ENCODE data around the gene ANKRD23.
A peak's percentile ranks its signal among the peaks of the same experiment; 100 is the strongest.

The ANKRD23 gene

DNA sequence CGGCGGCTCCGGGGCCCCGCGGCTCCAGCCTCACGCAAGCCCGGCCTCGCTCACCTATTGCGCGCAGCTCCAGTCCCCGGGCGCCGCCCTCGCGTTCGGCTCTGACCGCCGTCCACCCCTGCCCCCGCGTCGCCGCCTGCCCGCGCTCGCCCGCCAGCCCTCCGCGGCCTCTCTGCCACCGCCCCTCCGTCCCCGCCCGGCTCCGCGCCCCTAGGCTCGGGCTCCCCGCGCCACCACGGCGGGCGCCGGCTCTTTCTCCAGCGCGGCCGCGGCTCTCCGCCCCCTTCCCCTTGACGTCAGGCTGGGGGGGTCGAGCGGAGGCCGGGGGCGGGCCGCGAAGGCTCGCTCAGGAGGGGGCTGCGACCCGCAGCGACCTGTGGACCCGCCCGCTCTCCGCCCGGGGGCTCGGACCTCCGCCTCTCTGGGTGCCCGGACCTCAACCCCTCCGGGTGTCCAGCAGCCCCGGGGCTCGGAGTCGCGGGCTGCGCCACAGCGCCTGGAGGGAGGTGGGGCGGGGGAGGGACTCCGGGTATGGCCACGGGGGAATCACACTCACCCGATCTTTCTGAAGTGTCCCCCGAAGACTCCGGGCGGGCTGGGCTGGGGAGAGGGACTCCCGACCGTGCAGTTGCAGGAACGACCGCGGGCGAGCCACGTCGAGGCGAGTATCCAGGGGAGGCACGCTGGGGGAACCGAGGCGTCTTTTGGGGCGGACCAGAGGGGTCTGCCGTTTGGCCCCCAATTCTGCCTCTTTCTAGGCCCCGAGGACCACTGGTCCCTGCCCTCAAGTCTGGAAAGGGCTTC is 26.2 kb upstream of the ANKRD23 start, which contains the start of gene SEMA4C:
Gene SEMA4C, minus strand, starts transcription at position 259 of the 804 bp plus-strand sequence. CDS start 2,194 bp downstream, outside the sequence.
- Histone ChIP-seq H3K4me1 (ENCODE audit: control insufficient read depth, insufficient read depth, low read length, poor library complexity, severe bottlenecking) (peaks cover 45% of the 10 kb centered on the region), H3K36me3 (ENCODE audit: control insufficient read depth, insufficient read depth, low read length) (peaks cover 19% of the 10 kb centered on the region), H3K27me3 (replicated peaks; ENCODE audit: control insufficient read depth, insufficient read depth, low read length, poor library complexity, severe bottlenecking) (no peaks in the 10 kb centered on the region), H3K9me3 (ENCODE audit: control insufficient read depth, low read length) (no peaks in the 10 kb centered on the region), H3K27ac (ENCODE audit: insufficient read depth, low read length, poor library complexity, severe bottlenecking) (peak within 1 kb of the TSS; percentile 81), H3K4me3 (ENCODE audit: insufficient read depth, low read depth, low read length, poor library complexity, severe bottlenecking) (peak within 1 kb of the TSS; percentile 96)
- DNase-seq: peak; percentile 48 to 52 (median 52)

DNA sequence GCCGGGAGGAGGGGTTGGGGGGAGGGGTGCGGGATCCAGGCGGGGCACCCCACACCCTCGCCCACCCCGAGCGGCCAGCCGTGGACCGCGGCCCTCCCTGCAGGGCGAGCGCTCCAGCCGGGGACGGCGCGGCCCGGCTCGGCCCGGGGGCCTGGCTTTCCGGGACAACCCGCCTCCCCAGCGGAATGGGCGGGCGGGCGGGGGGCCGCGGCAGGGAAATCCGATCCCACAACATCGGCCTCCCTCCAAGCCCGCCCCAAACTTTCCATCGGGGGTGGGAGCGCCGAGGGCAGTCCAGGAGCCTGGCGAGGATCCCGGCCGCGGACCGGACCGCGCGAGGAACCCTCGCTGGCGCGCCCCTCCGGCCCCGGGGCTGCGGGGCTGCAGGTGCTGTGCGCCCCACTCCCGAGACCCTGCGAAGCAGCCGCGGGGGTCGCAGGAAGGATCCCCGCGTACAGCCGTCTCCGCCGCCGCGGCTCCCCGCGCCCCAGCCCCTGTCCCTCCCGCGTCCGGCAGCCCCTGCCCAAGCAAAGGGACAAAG is 25.5 kb upstream of the ANKRD23 start:
- H3K9me3 ChIP-seq (ENCODE audit: control insufficient read depth, low read length): no peaks in the 10 kb centered on the region
- peaks cover 26% of the 10 kb centered on the region for H3K36me3 ChIP-seq (ENCODE audit: control insufficient read depth, insufficient read depth, low read length)
- peak overlapping the region; percentile 96 for H3K4me3 ChIP-seq (ENCODE audit: insufficient read depth, low read depth, low read length, poor library complexity, severe bottlenecking)
- no peak for DNase-seq
- peaks cover 44% of the 10 kb centered on the region for H3K4me1 ChIP-seq (ENCODE audit: control insufficient read depth, insufficient read depth, low read length, poor library complexity, severe bottlenecking)
- peak overlapping the region; percentile 81 for H3K27ac ChIP-seq (ENCODE audit: insufficient read depth, low read length, poor library complexity, severe bottlenecking)
- H3K27me3 ChIP-seq (replicated peaks; ENCODE audit: control insufficient read depth, insufficient read depth, low read length, poor library complexity, severe bottlenecking): no peaks in the 10 kb centered on the region

DNA sequence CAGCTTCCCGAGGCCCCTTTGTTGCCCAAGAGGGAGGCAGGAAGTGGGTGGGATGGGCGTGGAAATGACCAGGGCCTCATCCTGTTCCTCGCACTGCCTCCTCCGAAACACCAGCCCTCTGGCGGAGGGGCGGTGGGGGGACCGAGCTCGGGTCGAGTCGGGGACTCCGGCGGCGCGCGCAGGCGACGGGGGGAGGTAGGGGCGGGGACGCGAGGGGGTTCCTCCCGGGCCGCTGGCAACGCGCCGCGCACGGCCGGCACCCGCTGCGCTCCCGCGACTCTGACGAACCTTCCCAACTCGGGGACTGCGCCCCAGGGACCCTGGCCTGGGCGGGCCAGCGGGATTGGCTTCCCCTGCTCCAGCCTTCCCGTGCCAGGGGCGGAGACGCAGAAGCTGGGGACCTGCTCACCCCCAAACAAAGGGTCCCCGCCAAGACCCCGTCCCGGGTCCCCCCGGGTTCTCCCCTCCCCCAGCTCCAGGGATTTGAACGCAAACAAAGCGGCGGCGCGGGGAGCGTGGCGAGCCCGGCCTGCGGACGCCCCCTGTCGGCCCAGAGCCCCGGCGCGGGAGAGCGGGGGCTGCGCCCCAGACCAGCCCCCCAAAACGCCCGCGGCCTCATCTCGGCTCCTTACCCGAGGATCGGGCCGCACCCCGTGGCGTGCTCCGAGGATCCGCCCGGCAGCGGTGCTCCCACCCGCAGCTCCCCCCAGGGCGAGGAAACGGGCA is 24.9 kb upstream of the ANKRD23 start:
- DNase-seq: peak; percentile 26 to 53 (median 35)
- Histone ChIP-seq H3K27me3 (replicated peaks; ENCODE audit: control insufficient read depth, insufficient read depth, low read length, poor library complexity, severe bottlenecking) (no peaks in the 10 kb centered on the region), H3K9me3 (ENCODE audit: control insufficient read depth, low read length) (no peaks in the 10 kb centered on the region), H3K27ac (ENCODE audit: insufficient read depth, low read length, poor library complexity, severe bottlenecking) (peak overlapping the region; percentile 81), H3K36me3 (ENCODE audit: control insufficient read depth, insufficient read depth, low read length) (peaks cover 32% of the 10 kb centered on the region), H3K4me3 (ENCODE audit: insufficient read depth, low read depth, low read length, poor library complexity, severe bottlenecking) (peak overlapping the region; percentile 96), H3K4me1 (ENCODE audit: control insufficient read depth, insufficient read depth, low read length, poor library complexity, severe bottlenecking) (peaks cover 41% of the 10 kb centered on the region)

DNA sequence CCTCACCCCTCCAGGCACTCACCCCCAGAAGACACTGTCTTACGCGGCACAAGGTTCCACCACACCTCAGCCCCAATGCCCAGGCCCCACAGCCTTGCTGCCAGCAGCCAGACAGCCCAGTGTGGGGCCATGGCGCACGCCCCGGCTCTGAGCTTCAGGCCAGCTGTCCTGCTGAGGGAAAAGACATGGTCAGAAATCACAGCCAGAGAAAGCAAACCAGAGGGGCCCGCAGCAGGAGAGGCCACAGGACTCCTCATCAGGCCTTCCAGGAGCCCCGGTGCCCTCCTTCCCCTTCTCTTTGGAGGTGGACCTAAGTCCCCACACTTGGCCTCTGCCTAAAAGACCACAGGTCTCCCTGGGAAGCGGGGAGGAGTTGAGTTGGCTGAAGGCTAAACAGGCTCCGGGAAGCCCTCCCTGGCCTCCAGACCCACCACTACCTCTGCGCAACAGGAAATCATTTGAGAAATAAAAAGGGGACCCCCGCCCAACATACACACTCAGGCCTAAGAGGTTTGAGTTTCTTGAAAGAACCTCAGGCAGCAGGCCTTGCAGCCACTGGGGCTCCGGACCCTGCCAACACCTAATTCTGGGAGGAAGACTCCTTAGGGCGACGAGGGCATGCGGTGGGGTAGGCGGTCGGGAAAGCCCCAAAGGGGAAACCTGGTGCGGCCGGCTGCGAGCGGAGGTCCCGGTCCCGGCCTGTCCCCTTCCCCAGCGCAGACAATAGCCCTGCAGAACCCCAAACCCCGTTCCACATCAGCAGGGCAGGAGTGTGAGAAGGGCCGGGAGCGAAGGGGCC is 24.1 kb upstream of the ANKRD23 start:
- H3K36me3 ChIP-seq (ENCODE audit: control insufficient read depth, insufficient read depth, low read length): peaks cover 39% of the 10 kb centered on the region
- peaks cover 35% of the 10 kb centered on the region for H3K4me1 ChIP-seq (ENCODE audit: control insufficient read depth, insufficient read depth, low read length, poor library complexity, severe bottlenecking)
- no peaks in the 10 kb centered on the region for H3K9me3 ChIP-seq (ENCODE audit: control insufficient read depth, low read length)
- peak overlapping the region; percentile 81 for H3K27ac ChIP-seq (ENCODE audit: insufficient read depth, low read length, poor library complexity, severe bottlenecking)
- H3K4me3 ChIP-seq (ENCODE audit: insufficient read depth, low read depth, low read length, poor library complexity, severe bottlenecking): peak overlapping the region; percentile 96
- DNase-seq: peak in 1 of 3 donors; percentile 23
- H3K27me3 ChIP-seq (replicated peaks; ENCODE audit: control insufficient read depth, insufficient read depth, low read length, poor library complexity, severe bottlenecking): no peaks in the 10 kb centered on the region

DNA sequence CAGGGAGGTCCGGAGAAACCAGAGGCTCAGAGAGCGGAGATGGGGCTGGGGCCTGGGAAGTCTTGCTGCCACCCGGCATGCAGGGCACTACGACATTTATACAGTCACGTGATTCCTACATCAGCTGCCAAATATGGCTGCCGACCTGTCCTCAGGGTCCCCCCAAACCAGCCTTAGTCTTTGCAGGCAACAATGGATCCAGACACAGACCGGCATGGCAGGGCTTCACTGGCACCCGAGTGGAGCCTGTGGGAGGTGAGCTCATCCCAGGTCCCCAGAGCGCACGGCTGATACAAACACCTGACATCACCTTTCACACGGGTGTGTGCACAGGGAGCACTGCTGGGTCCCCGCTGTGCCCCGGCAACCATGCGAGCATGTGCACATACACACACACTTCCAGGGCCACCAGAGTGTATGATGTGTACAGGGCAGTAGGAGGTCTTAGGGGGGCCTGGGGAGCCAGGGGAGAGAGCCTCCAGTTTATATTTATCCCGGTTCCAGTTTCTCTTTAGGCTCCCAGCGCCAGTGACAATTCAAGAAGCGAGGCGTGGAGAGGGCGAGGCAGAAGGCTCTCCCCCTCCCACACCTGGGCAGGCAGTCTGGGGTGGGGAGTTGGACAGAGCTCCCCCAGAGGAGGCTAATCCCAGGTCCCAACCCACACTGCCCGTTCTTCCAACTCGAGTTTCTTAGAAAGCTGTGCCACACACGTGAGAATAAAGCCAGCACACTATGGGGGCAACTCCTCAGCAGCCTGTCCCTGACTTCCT is 23.4 kb upstream of the ANKRD23 start:
- DNase-seq: no peak
- Histone ChIP-seq H3K4me3 (ENCODE audit: insufficient read depth, low read depth, low read length, poor library complexity, severe bottlenecking) (peak overlapping the region; percentile 96), H3K27me3 (replicated peaks; ENCODE audit: control insufficient read depth, insufficient read depth, low read length, poor library complexity, severe bottlenecking) (no peaks in the 10 kb centered on the region), H3K36me3 (ENCODE audit: control insufficient read depth, insufficient read depth, low read length) (peaks cover 43% of the 10 kb centered on the region), H3K9me3 (ENCODE audit: control insufficient read depth, low read length) (no peaks in the 10 kb centered on the region), H3K27ac (ENCODE audit: insufficient read depth, low read length, poor library complexity, severe bottlenecking) (peak overlapping the region; percentile 81), H3K4me1 (ENCODE audit: control insufficient read depth, insufficient read depth, low read length, poor library complexity, severe bottlenecking) (peaks cover 33% of the 10 kb centered on the region)

DNA sequence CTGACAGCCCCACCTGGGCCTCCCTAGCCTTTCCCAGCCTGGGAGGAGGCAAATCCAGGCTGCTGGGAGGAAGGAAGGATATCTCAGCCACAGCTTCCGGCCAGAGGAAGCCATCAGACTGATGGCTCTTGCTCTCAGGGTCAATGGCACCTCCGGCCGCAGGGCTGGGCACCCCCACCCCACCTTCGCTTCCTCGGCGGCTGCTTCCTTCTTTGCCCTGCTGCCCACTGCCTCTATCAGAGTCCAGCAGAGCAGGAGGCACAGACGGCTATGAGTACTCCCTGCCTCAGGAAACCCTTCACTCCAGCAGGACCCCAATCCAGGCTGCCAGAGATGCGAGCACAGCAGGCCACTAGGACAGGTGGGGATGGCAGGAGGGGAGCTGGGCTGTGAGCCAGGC is 22.8 kb upstream of the ANKRD23 start:
- no peak overlapping the region for H3K4me3 ChIP-seq (ENCODE audit: insufficient read depth, low read depth, low read length, poor library complexity, severe bottlenecking)
- no peaks in the 10 kb centered on the region for H3K27me3 ChIP-seq (replicated peaks; ENCODE audit: control insufficient read depth, insufficient read depth, low read length, poor library complexity, severe bottlenecking)
- H3K9me3 ChIP-seq (ENCODE audit: control insufficient read depth, low read length): no peaks in the 10 kb centered on the region
- peaks cover 49% of the 10 kb centered on the region for H3K36me3 ChIP-seq (ENCODE audit: control insufficient read depth, insufficient read depth, low read length)
- no peak for DNase-seq
- peak overlapping the region; percentile 2 for H3K27ac ChIP-seq (ENCODE audit: insufficient read depth, low read length, poor library complexity, severe bottlenecking)
- peaks cover 33% of the 10 kb centered on the region for H3K4me1 ChIP-seq (ENCODE audit: control insufficient read depth, insufficient read depth, low read length, poor library complexity, severe bottlenecking)

DNA sequence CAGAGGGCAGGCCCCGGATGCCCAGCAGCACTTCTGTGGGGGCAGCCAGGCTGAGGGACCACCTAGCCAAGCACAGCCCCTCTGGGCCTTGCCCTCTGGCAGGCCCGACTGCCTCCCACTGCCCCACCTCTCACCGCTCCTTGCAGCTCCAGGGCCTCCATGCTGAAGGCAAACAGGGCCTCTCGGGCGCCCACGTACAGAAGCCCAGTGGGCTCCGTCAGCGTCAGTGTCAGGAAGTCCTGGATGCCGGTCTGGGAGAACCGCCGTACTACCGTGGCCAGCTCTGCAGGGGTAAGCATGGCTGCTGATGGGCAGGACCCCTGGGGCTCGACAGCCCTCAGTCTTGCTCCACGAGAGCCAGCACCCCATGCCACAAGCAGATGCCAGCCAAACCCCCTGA is 22.3 kb upstream of the ANKRD23 start:
- Histone ChIP-seq H3K27ac (ENCODE audit: insufficient read depth, low read length, poor library complexity, severe bottlenecking) (no peak overlapping the region), H3K27me3 (replicated peaks; ENCODE audit: control insufficient read depth, insufficient read depth, low read length, poor library complexity, severe bottlenecking) (no peaks in the 10 kb centered on the region), H3K36me3 (ENCODE audit: control insufficient read depth, insufficient read depth, low read length) (peaks cover 53% of the 10 kb centered on the region), H3K9me3 (ENCODE audit: control insufficient read depth, low read length) (no peaks in the 10 kb centered on the region), H3K4me1 (ENCODE audit: control insufficient read depth, insufficient read depth, low read length, poor library complexity, severe bottlenecking) (peaks cover 31% of the 10 kb centered on the region), H3K4me3 (ENCODE audit: insufficient read depth, low read depth, low read length, poor library complexity, severe bottlenecking) (no peak overlapping the region)
- DNase-seq: no peak

DNA sequence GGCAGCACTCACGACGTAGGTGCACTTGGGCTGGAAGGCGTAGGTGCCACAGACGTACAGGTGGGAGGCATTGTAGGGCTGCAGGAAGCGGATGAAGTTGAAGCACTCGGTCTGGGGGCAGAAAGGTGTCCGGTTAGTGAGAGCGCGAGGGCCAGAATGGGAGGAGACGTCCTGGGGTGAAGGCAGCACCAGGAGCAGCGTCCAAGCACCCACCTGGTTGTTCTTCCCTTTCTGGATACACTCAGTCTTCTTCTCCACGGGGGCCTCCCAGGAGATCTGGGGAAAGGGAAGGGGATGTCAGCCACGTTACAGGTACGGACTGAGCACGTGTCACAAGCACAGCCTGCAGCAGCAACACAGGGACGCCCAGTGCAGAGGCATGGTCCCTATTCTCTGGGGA is 21.8 kb upstream of the ANKRD23 start:
- no peak overlapping the region for H3K4me3 ChIP-seq (ENCODE audit: insufficient read depth, low read depth, low read length, poor library complexity, severe bottlenecking)
- H3K27ac ChIP-seq (ENCODE audit: insufficient read depth, low read length, poor library complexity, severe bottlenecking): no peak overlapping the region
- peaks cover 29% of the 10 kb centered on the region for H3K4me1 ChIP-seq (ENCODE audit: control insufficient read depth, insufficient read depth, low read length, poor library complexity, severe bottlenecking)
- H3K9me3 ChIP-seq (ENCODE audit: control insufficient read depth, low read length): no peaks in the 10 kb centered on the region
- H3K27me3 ChIP-seq (replicated peaks; ENCODE audit: control insufficient read depth, insufficient read depth, low read length, poor library complexity, severe bottlenecking): no peaks in the 10 kb centered on the region
- DNase-seq: no peak
- peaks cover 58% of the 10 kb centered on the region for H3K36me3 ChIP-seq (ENCODE audit: control insufficient read depth, insufficient read depth, low read length)
